T-helper 2 cell treated with Interferon-gamma antibody and Interleukin-4, amounts not matched to agents 5 μg/mL and 100 μg/mL, for 36 hours (primary cell): Measurements from ENCODE around the gene KCTD13.

ENCODE experiments used
- DNase-seq: peaks from one replicate; pipeline ENCODE4 v3.0.0; 2021; ENCODE audit warnings: low spot score
- H3K27ac Mint-ChIP-seq: one replicate; pipeline ENCODE4 v1.8.0; 2021; ENCODE audit warnings: mild to moderate bottlenecking, mixed read lengths
- H3K27me3 Mint-ChIP-seq: one replicate; pipeline ENCODE4 v1.8.0; 2021; ENCODE audit warnings: low read depth, mixed read lengths
- H3K36me3 Mint-ChIP-seq: one replicate; pipeline ENCODE4 v1.8.0; 2021; ENCODE audit warnings: low read depth, mixed read lengths
- H3K4me1 Mint-ChIP-seq: one replicate; pipeline ENCODE4 v1.8.0; 2021; ENCODE audit warnings: low read depth, mixed read lengths
- H3K4me3 Mint-ChIP-seq: one replicate; pipeline ENCODE4 v1.8.0; 2022; ENCODE audit warnings: mild to moderate bottlenecking, moderate library complexity, mixed read lengths
- H3K9me3 Mint-ChIP-seq: one replicate; pipeline ENCODE4 v1.8.0; 2021; ENCODE audit warnings: mixed read lengths

Gene KCTD13

DNA sequence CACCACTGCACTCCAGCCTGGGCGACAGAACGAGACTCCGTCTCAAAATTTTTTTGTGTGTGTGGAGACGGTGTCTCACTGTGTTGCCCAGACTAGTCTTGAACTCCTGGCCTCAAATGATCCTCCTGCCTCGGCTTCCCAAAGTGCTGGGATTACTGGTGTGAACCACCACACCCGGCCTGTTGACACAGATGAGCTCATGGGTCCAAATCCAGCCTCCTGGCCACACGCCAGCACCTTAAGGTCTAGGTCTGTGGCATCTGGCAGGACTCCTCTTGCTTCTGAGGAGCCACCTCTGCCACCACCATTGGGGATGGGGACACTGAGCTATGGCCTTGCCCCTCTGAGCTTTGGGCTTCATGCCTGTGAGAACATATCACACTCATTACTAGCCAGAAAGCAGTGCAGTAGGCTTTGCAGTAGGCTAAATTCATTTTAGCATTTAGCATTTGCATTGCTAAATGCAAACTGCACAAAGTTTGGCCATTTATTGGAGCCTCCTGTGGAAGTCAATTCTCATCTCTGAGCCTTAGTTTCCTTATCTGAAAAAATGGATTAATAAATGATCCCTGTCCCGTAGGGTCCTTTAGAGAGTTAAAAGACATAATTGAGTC is 57.5 kb downstream of the KCTD13 start:
- Mint-ChIP-seq H3K27ac (no peak overlapping the region), H3K4me1 (peaks cover 3% of the 10 kb centered on the region)

DNA sequence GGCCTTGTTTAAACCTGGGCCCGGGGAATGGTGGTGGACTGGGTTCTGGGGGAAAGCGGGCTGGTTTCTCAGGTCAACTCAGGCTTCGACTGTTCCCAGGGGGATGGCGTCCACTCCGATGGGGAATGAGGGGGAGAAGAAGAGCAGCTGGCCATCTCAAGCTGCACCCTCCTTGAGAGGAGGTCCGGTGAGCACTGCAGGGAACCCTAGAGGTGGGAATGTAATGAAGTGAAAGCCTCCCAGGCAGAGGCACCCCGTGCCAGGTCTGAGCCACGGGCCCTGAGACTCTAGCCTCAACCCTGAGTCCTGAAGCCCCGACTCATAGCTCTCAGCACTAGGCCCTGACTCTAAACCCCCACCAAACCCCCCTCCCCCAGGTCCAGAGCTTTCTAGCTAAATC is 61.8 kb downstream of the KCTD13 start:
- peak overlapping the region; percentile 5 for H3K4me3 Mint-ChIP-seq
- no peak overlapping the region for H3K27ac Mint-ChIP-seq
- H3K4me1 Mint-ChIP-seq = peaks cover 15% of the 10 kb centered on the region
- H3K36me3 Mint-ChIP-seq = peaks cover 16% of the 10 kb centered on the region
- H3K9me3 Mint-ChIP-seq = no peaks in the 10 kb centered on the region
- no peaks in the 10 kb centered on the region for H3K27me3 Mint-ChIP-seq
- DNase-seq = no peak

More for the DNA sequence above, 57.5 kb downstream of the KCTD13 start:
- Mint-ChIP-seq H3K9me3 (no peaks in the 10 kb centered on the region), H3K27me3 (no peaks in the 10 kb centered on the region), H3K36me3 (no peaks in the 10 kb centered on the region), H3K4me3 (no peak overlapping the region)
- DNase-seq = no peak

- no peaks in the 10 kb centered on the region for H3K9me3 Mint-ChIP-seq
- peaks cover 15% of the 10 kb centered on the region for H3K4me1 Mint-ChIP-seq
- H3K36me3 Mint-ChIP-seq = peaks cover 18% of the 10 kb centered on the region
- DNase-seq = no peak
- no peaks in the 10 kb centered on the region for H3K27me3 Mint-ChIP-seq
- peak overlapping the region; percentile 100 for H3K27ac Mint-ChIP-seq
- H3K4me3 Mint-ChIP-seq = peak overlapping the region; percentile 99
These were observed 62.4 kb downstream of the KCTD13 start for GRCh38 chr16:29863669-29863984.

- Mint-ChIP-seq H3K4me3 (peak within 1 kb of the TSS; percentile 99), H3K27ac (peak within 1 kb of the TSS; percentile 100), H3K9me3 (no peaks in the 10 kb centered on the region), H3K4me1 (peaks cover 15% of the 10 kb centered on the region), H3K36me3 (peaks cover 23% of the 10 kb centered on the region), H3K27me3 (no peaks in the 10 kb centered on the region)
- peak; percentile 91 for DNase-seq
These were observed 63.0 kb downstream of the KCTD13 start, which contains the start of gene CDIPT for GRCh38 chr16:29862884-29863668. Gene CDIPT (minus strand): TSS chr16:29863226. CDS start chr16:29862857, 369 bp downstream.

GRCh38 chr16:29862383-29862883 is 63.6 kb downstream of the KCTD13 start:
- H3K4me1 Mint-ChIP-seq = peaks cover 12% of the 10 kb centered on the region
- H3K36me3 Mint-ChIP-seq = peaks cover 23% of the 10 kb centered on the region
- H3K27me3 Mint-ChIP-seq = no peaks in the 10 kb centered on the region
- DNase-seq = no peak
- H3K9me3 Mint-ChIP-seq = no peaks in the 10 kb centered on the region
- H3K4me3 Mint-ChIP-seq = peak overlapping the region; percentile 99
- peak overlapping the region; percentile 96 for H3K27ac Mint-ChIP-seq

- Mint-ChIP-seq H3K36me3 (peaks cover 23% of the 10 kb centered on the region), H3K27me3 (no peaks in the 10 kb centered on the region), H3K4me3 (peak overlapping the region; percentile 99), H3K9me3 (no peaks in the 10 kb centered on the region), H3K27ac (no peak overlapping the region), H3K4me1 (peaks cover 12% of the 10 kb centered on the region)
- DNase-seq = no peak
These were observed 65.8 kb downstream of the KCTD13 start for GRCh38 chr16:29860218-29860617.

- Mint-ChIP-seq H3K4me3 (no peak overlapping the region), H3K4me1 (peaks cover 12% of the 10 kb centered on the region), H3K9me3 (no peaks in the 10 kb centered on the region), H3K27me3 (no peaks in the 10 kb centered on the region), H3K27ac (no peak overlapping the region), H3K36me3 (peaks cover 23% of the 10 kb centered on the region)
- DNase-seq = no peak
These were observed 67.1 kb downstream of the KCTD13 start for GRCh38 chr16:29858974-29859373.

DNA sequence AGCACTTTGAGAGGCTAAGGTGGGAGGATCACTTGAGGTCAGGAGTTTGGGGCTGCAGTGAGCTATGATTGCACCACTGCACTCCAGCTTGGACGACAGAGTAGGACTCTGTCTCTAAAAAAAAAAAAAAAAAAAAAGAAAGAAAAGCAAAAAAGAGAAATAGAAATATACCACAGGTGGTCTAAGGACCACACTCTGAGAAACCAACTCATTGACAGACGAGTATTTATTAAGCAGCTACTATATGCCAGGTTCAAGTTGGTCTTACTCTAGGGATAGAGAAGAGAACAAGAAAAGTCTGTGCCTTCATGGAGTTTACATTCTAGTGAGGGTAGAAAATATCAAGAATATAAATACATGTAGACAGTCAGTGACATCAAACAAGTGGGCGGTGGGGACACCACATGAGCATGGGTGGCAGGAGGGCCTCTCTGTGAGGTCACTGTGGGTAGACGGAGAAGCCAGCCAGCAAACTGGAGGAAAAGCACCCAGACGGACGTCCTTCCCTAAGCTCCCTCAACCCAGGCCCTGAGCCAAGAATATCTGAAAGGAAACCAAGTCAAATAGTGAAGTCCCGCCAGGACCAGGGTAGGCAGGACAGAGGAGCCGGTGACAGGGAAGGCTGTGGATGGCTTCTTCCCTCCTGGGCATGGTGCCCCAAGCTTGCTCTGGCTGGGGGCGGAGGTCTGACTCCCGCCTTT is 67.7 kb downstream of the KCTD13 start:
- DNase-seq = no peak
- H3K4me1 Mint-ChIP-seq = peaks cover 12% of the 10 kb centered on the region
- H3K9me3 Mint-ChIP-seq = no peaks in the 10 kb centered on the region
- H3K27ac Mint-ChIP-seq = no peak overlapping the region
- H3K27me3 Mint-ChIP-seq = no peaks in the 10 kb centered on the region
- peaks cover 23% of the 10 kb centered on the region for H3K36me3 Mint-ChIP-seq
- no peak overlapping the region for H3K4me3 Mint-ChIP-seq

- DNase-seq = no peak
- Mint-ChIP-seq H3K9me3 (no peaks in the 10 kb centered on the region), H3K4me3 (no peak overlapping the region), H3K36me3 (peaks cover 23% of the 10 kb centered on the region), H3K4me1 (peaks cover 10% of the 10 kb centered on the region), H3K27ac (no peak overlapping the region), H3K27me3 (no peaks in the 10 kb centered on the region)
These were observed 68.8 kb downstream of the KCTD13 start for GRCh38 chr16:29857133-29857760.
